ENCODE measurements around the gene ARPC1A. TPM values are rescaled to one million over a fixed set of nuclear protein-coding genes. Genes with fewer than 3 reads are reported as not detected.
A peak's percentile ranks its signal among the peaks of the same experiment; 100 is the strongest.

The ARPC1A gene
- total and polyA plus RNA-seq, 4 donors, result 82.4 to 147 (median 121) TPM

DNA sequence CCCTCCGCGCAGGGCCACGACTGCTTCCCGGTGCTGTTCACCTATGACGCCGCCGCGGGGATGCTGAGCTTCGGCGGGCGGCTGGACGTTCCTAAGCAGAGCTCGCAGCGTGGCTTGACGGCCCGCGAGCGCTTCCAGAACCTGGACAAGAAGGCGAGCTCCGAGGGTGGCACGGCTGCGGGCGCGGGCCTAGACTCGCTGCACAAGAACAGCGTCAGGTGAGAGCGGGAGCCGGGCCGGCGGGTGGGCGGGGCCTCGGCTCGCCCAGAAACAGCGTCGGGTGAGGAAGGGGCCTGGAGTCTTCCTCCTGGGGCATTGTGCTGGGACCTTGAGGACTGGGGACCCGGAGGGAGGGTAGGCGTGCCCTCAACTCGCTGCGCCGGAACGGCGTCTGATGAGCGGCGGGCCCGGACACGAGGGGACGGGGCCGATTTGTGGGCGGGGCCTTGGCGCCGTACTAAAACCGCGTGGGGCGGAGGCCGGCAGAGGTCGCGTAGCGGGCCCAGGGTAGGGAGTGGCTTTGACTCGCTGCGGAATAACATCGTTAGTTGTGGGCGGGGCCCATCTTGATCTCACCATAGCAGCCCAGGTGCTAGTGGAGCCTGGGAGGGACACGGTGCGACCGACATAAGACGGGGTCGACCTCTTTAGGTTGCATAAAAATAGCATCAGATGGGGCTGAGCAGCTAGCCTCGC is 67.1 kb downstream of the ARPC1A start:
- Histone ChIP-seq H3K27me3 (ENCODE audit: control insufficient read depth, insufficient read depth, low read length) (no peaks in the 10 kb centered on the region), H3K4me3 (ENCODE audit: low read depth, low read length) (peak overlapping the region; percentile 60), H3K36me3 (ENCODE audit: control insufficient read depth, insufficient read depth, low read length) (peaks cover 57% of the 10 kb centered on the region), H3K9me3 (ENCODE audit: control insufficient read depth, insufficient read depth, low read length) (no peaks in the 10 kb centered on the region), H3K27ac (ENCODE audit: low read depth, low read length) (peak overlapping the region; percentile 25), H3K4me1 (ENCODE audit: control insufficient read depth, insufficient read depth, low read length) (peaks cover 32% of the 10 kb centered on the region)
- 2% methylated on average over 68 of the region's 68 CpGs for WGBS (ENCODE audit: insufficient coverage)
- DNase-seq (ENCODE audit: low read depth in 4 of 6, low spot score in 6 of 6), result peak in 5 of 6 donors; percentile 31 to 95 (median 59)

DNA sequence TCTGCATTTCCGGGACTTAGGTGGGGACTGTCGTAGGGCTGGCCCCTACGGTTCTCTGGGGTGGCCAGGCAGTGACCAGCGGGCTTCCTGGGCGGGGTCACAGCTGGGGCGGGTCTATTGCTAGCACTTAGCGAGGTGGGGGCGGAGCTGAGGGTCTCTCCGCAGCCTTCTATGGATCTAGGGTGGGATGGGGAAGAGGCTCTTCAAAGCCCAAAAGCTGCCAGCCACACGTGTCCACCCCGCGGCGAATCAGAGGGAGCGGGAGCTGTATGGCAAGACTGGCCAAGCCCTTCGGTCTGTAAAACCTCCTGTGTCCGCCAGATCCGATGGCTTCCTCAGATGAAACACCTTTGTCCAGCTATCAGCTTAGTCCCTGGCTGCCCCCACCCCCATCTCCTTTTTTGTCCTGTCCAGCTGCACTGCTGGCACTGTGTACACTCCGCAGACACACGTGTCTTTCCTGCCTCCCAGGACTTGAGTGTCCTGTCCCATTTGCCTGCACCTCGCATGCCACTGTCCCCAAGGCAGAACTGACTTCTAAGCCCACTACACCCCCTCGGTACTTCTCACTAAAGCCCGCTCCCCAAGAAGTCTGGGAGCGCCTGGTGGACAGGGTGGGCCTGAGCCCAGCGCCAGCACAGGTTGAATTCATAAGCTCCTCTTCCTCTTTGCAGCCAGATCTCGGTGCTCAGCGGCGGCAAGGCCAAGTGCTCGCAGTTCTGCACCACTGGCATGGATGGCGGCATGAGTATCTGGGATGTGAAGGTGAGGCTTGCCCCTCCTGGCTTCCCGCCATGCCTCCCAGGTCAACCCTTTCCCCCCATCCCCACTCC is 67.9 kb downstream of the ARPC1A start:
- peaks cover 57% of the 10 kb centered on the region for H3K36me3 ChIP-seq (ENCODE audit: control insufficient read depth, insufficient read depth, low read length)
- no peaks in the 10 kb centered on the region for H3K27me3 ChIP-seq (ENCODE audit: control insufficient read depth, insufficient read depth, low read length)
- H3K4me3 ChIP-seq (ENCODE audit: low read depth, low read length), result peak overlapping the region; percentile 60
- 17% methylated on average over 24 of the region's 30 CpGs for WGBS (ENCODE audit: insufficient coverage)
- no peaks in the 10 kb centered on the region for H3K9me3 ChIP-seq (ENCODE audit: control insufficient read depth, insufficient read depth, low read length)
- H3K4me1 ChIP-seq (ENCODE audit: control insufficient read depth, insufficient read depth, low read length), result peaks cover 32% of the 10 kb centered on the region
- peak in 4 of 6 donors; percentile 43 to 94 (median 75) for DNase-seq (ENCODE audit: low read depth in 4 of 6, low spot score in 6 of 6)
- peak overlapping the region; percentile 25 for H3K27ac ChIP-seq (ENCODE audit: low read depth, low read length)

DNA sequence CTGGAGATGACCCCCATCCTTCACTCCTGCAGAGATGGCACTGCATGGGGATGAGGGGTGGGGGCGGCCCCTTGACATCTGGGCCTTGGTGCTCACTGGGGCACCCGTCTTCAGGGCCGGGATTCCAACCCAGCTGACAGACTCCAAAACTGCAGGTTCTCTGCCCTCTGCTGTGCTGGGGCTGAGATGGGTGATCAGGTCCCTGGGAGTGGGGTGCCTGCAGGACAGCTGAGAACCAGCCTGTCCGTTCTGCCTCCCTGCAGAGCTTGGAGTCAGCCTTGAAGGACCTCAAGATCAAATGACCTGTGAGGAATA is 68.4 kb downstream of the ARPC1A start:
- Histone ChIP-seq H3K4me3 (ENCODE audit: low read depth, low read length) (no peak overlapping the region), H3K9me3 (ENCODE audit: control insufficient read depth, insufficient read depth, low read length) (no peaks in the 10 kb centered on the region), H3K4me1 (ENCODE audit: control insufficient read depth, insufficient read depth, low read length) (peaks cover 32% of the 10 kb centered on the region), H3K36me3 (ENCODE audit: control insufficient read depth, insufficient read depth, low read length) (peaks cover 63% of the 10 kb centered on the region), H3K27me3 (ENCODE audit: control insufficient read depth, insufficient read depth, low read length) (no peaks in the 10 kb centered on the region), H3K27ac (ENCODE audit: low read depth, low read length) (no peak overlapping the region)
- no peak for DNase-seq (ENCODE audit: low read depth in 4 of 6, low spot score in 6 of 6)
- WGBS (ENCODE audit: insufficient coverage), result 84% methylated on average over 3 of the region's 4 CpGs

DNA sequence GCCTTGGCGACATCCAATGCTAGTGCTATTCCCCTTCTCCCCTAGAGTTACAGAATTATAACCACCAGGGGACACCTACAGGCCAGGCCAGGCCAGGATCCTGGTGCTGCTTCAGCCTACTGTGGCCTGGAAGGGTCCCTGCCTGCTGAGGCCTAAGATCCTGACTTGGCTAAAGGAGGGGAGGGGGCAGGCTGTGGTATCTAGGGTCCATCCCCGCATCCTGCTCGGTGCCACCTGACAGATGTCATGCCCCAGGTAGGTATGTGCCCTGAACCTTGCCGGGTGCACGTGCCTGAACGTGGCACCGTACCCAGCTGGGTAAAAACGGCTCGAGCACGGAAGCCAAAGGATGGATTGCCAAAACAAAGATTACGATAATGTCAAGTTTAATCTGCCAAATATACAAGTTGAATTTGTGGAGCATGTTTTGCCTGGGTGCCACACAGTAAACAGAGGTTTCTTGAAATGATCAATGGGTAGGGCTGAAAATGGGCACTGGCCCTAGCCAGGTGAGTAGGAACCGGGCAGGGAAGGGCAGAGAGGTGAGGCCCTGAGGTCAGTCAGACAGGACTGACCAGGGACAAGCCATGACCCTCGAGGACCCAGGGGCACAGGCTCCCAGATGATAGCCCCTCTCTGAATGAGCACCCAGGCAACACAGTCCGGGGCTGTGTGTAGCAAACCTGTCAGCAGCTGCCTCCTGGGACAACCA is 70.1 kb downstream of the ARPC1A start:
- Histone ChIP-seq H3K27ac (ENCODE audit: low read depth, low read length) (no peak overlapping the region), H3K4me1 (ENCODE audit: control insufficient read depth, insufficient read depth, low read length) (peaks cover 32% of the 10 kb centered on the region), H3K4me3 (ENCODE audit: low read depth, low read length) (no peak overlapping the region), H3K27me3 (ENCODE audit: control insufficient read depth, insufficient read depth, low read length) (no peaks in the 10 kb centered on the region), H3K36me3 (ENCODE audit: control insufficient read depth, insufficient read depth, low read length) (peaks cover 69% of the 10 kb centered on the region), H3K9me3 (ENCODE audit: control insufficient read depth, insufficient read depth, low read length) (no peaks in the 10 kb centered on the region)
- DNase-seq (ENCODE audit: low read depth in 4 of 6, low spot score in 6 of 6), result no peak
- 94% methylated on average over 13 of the region's 14 CpGs for WGBS (ENCODE audit: insufficient coverage)

DNA sequence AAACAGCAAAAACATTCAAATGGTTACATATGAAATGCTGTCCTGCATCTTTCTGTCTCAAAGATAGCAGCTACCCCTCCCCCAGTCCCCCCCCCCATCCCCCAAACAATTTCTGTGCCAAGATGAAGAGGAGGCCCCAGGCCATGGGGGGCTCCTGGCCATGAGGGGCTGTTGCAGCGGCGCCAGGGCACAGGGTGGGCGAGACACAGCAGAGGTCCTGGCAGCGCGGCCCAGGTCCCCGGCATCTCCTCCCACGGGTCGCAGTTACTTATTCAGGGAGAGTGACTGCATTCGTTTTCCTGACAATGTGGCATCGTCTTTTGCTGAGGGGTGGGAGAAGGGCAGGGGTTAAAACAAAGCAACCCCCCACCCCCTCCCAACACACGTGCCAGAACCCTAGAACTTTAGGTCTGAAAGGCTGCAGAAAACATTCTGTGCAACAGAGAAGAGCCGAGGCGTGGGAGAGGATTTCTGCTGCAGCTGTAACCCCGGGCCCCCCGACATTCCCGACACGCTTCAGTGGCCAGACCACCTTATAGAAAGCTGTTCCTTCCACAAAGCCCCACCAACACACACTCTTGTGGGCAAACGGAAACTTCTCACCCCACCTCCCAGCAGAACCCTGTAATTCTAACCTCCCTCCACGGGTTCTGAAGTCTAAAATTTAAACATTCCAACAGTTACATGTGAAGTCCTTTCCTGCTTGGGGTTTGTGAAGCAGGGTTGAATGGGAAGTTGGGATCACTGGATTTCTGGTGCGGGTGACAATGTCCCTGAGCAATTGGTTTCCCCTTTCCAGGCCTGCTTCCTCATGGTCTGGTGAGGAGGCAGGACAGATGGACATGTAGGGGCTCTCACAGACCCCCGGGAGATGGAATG is 71.0 kb downstream of the ARPC1A start:
- peaks cover 32% of the 10 kb centered on the region for H3K4me1 ChIP-seq (ENCODE audit: control insufficient read depth, insufficient read depth, low read length)
- H3K27me3 ChIP-seq (ENCODE audit: control insufficient read depth, insufficient read depth, low read length), result no peaks in the 10 kb centered on the region
- no peaks in the 10 kb centered on the region for H3K9me3 ChIP-seq (ENCODE audit: control insufficient read depth, insufficient read depth, low read length)
- WGBS (ENCODE audit: insufficient coverage), result 92% methylated on average over 12 of the region's 21 CpGs
- no peak for DNase-seq (ENCODE audit: low read depth in 4 of 6, low spot score in 6 of 6)
- H3K27ac ChIP-seq (ENCODE audit: low read depth, low read length), result peak overlapping the region; percentile 29
- peaks cover 73% of the 10 kb centered on the region for H3K36me3 ChIP-seq (ENCODE audit: control insufficient read depth, insufficient read depth, low read length)
- H3K4me3 ChIP-seq (ENCODE audit: low read depth, low read length), result no peak overlapping the region

DNA sequence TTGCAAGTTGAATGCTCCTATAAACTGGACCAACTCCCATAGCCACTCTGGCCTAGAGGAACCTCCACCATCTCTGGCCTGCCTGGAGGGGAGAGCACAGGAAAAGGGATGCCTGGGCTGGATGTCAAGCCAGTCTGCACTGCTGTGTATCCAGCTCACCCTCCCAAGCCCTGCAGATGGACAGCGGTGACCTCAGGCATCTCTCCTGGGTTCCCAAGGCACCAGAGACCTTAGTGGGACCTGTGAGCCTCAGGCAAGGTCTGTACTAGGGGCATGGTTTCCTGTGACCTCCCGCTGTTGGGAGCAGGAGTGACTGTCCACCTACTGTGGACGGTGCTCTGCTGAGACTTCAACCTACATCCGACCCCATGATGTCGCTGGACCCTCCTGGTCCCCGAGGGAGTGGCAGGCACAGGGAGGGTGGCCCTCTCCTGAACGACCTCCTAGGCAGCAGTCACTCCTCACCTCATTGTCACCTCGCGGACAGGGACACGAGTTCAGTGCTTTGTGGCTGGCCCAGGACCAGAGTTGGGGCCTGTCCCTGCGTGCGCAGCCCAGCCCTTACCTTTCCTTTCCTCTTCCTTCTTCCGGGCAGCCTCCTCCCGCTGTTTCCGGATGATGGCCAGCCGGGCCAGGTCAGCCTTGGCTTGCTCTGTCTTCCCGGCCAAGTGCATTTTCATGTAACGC is 71.7 kb downstream of the ARPC1A start:
- 95% methylated on average over 17 of the region's 18 CpGs for WGBS (ENCODE audit: insufficient coverage)
- peaks cover 81% of the 10 kb centered on the region for H3K36me3 ChIP-seq (ENCODE audit: control insufficient read depth, insufficient read depth, low read length)
- no peak for DNase-seq (ENCODE audit: low read depth in 4 of 6, low spot score in 6 of 6)

DNA sequence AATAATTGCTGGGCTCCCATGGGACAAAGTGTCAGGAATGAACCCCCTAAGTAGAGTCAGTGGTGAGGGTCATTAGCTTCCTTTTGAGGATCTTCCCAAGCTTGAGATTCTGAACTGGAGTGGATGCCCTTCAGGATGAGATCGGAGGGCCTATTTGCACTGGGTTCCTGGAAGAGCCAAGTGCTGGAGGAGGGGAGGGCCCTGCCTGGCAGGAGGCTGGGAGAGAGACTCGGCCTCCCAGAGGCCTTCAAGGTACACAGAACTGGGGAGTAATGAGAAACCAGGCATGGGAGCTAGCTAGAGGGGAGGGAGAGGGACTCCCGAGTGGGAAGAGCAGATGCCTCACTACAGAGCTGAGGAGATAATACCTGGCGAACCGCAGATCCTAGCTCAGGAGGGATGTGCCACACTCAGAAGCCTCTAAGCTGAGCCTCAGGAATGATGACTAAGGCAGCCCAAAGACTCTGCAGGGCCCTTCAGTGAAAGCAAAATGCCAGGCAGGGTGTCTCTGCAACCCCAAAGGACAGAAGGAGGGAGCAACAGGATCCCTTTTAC is 73.3 kb downstream of the ARPC1A start:
- no peaks in the 10 kb centered on the region for H3K9me3 ChIP-seq (ENCODE audit: control insufficient read depth, insufficient read depth, low read length)
- no peaks in the 10 kb centered on the region for H3K27me3 ChIP-seq (ENCODE audit: control insufficient read depth, insufficient read depth, low read length)
- H3K27ac ChIP-seq (ENCODE audit: low read depth, low read length), result no peak overlapping the region
- no peak overlapping the region for H3K4me3 ChIP-seq (ENCODE audit: low read depth, low read length)
- peaks cover 91% of the 10 kb centered on the region for H3K36me3 ChIP-seq (ENCODE audit: control insufficient read depth, insufficient read depth, low read length)
- 84% methylated on average over 5 of the region's 5 CpGs for WGBS (ENCODE audit: insufficient coverage)
- H3K4me1 ChIP-seq (ENCODE audit: control insufficient read depth, insufficient read depth, low read length), result peaks cover 10% of the 10 kb centered on the region
- DNase-seq (ENCODE audit: low read depth in 4 of 6, low spot score in 6 of 6), result no peak

More for the DNA sequence above, 71.7 kb downstream of the ARPC1A start:
- Histone ChIP-seq H3K27me3 (ENCODE audit: control insufficient read depth, insufficient read depth, low read length) (no peaks in the 10 kb centered on the region), H3K27ac (ENCODE audit: low read depth, low read length) (peak overlapping the region; percentile 29), H3K4me1 (ENCODE audit: control insufficient read depth, insufficient read depth, low read length) (peaks cover 25% of the 10 kb centered on the region), H3K4me3 (ENCODE audit: low read depth, low read length) (no peak overlapping the region), H3K9me3 (ENCODE audit: control insufficient read depth, insufficient read depth, low read length) (no peaks in the 10 kb centered on the region)

DNA sequence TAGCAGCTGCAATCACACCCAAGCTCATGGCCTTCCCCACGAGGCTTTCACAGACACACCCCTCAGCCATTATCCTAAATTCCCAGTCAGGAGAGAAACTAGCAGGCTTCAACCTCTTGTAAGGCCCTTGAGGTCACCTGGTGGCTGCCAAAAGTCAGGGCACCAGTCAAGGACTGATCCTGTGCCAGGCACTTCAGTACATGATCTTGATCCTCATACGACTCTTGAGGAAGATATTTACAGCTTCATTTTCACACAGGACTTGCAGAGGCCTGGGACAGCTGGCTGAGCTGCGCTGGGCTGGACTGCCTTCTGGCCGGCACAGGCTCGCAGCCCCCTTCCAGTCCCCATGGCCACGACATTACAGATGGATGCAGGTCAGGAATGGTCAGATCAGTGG is 73.9 kb downstream of the ARPC1A start:
- no peak overlapping the region for H3K4me3 ChIP-seq (ENCODE audit: low read depth, low read length)
- DNase-seq (ENCODE audit: low read depth in 4 of 6, low spot score in 6 of 6), result no peak
- no peaks in the 10 kb centered on the region for H3K9me3 ChIP-seq (ENCODE audit: control insufficient read depth, insufficient read depth, low read length)
- H3K27me3 ChIP-seq (ENCODE audit: control insufficient read depth, insufficient read depth, low read length), result no peaks in the 10 kb centered on the region
- WGBS (ENCODE audit: insufficient coverage), result 92% methylated on average over 4 of the region's 6 CpGs
- H3K4me1 ChIP-seq (ENCODE audit: control insufficient read depth, insufficient read depth, low read length), result peaks cover 6% of the 10 kb centered on the region
- no peak overlapping the region for H3K27ac ChIP-seq (ENCODE audit: low read depth, low read length)
- H3K36me3 ChIP-seq (ENCODE audit: control insufficient read depth, insufficient read depth, low read length), result peaks cover 94% of the 10 kb centered on the region

Data from spinal cord (tissue), 10 donors.